Lung (tissue), 12 donors: Measurements from ENCODE around the gene MITF. TPM values are rescaled to one million over a fixed set of nuclear protein-coding genes. Genes with fewer than 3 reads are reported as not detected.

Source experiments
- ATAC-seq: fragments of 200-7000 bp; cut with Tn5 transposase; one replicate; pipeline ENCODE4 v1.9.1; 2020; ENCODE audit warnings: moderate number of reproducible peaks; ENCODE audit not compliant: insufficient read depth, low FRiP score
- DNase-seq, 3 donors: peaks; one replicate each; pipeline ENCODE4 v3.0.0-alpha.2; 2013 to 2017
- H3K27ac ChIP-seq, 2 donors: one replicate each; pipeline ENCODE4 v1.5.1; 2013; ENCODE audit warnings: mild to moderate bottlenecking in 2 of 2, moderate library complexity in 2 of 2, control low read depth in 1 of 2, inconsistent platforms in 1 of 2, low read depth in 1 of 2, low read length in 1 of 2
- H3K27me3 ChIP-seq, 3 donors: one replicate each; pipeline ENCODE4 v1.5.1; 2013; ENCODE audit warnings: low read length in 2 of 3; ENCODE audit not compliant: control insufficient read depth in 3 of 3, insufficient read depth in 3 of 3
- H3K36me3 ChIP-seq, 4 donors: one replicate each; pipeline ENCODE4 v1.5.1; 2013; ENCODE audit warnings: low read length in 4 of 4, mild to moderate bottlenecking in 1 of 4, moderate library complexity in 1 of 4; ENCODE audit not compliant: control insufficient read depth in 4 of 4, insufficient read depth in 4 of 4
- H3K4me1 ChIP-seq, 5 donors: one replicate each; pipeline ENCODE4 v1.5.1; 2013; ENCODE audit warnings: low read length in 5 of 5, mild to moderate bottlenecking in 2 of 5, moderate library complexity in 1 of 5; ENCODE audit not compliant: control insufficient read depth in 5 of 5, insufficient read depth in 5 of 5
- H3K4me3 ChIP-seq: one replicate; pipeline ENCODE4 v1.5.1; 2013; ENCODE audit warnings: mild to moderate bottlenecking, control low read depth, moderate library complexity
- H3K9ac ChIP-seq, 2 donors: one replicate each; pipeline ENCODE4 v1.5.1; 2013; ENCODE audit warnings: low read length in 2 of 2, control low read depth in 1 of 2; ENCODE audit not compliant: insufficient read depth in 1 of 2
- H3K9me3 ChIP-seq, 4 donors: one replicate each; pipeline ENCODE4 v1.5.1; 2013; ENCODE audit warnings: low read length in 3 of 4, mild to moderate bottlenecking in 1 of 4, moderate library complexity in 1 of 4; ENCODE audit not compliant: control insufficient read depth in 4 of 4, insufficient read depth in 3 of 4
- CTCF ChIP-seq: IDR thresholded peaks from 2 replicates; pipeline ENCODE4 v1.5.1; 2012; ENCODE audit warnings: mild to moderate bottlenecking; ENCODE audit errors: control extremely low read depth, extremely low read depth
- WGBS, 2 donors: extraction: QIAGEN DNeasy Blood & Tissue Kit; methylation state at CpG; one replicate each; pipeline ENCODE4 v1.1.7; 2013; 5-methylcytosine and 5-hydroxymethylcytosine counted together
- polyA plus RNA-seq, 2 donors: library from polyadenylated mRNA; stranded (reverse); fragments of 200-250 nt; gene quantifications; one replicate each; pipeline ENCODE4 v1.2.1, GENCODE V29; 2013
- total RNA-seq, 2 donors: library from RNA; depleted of rRNA in 1 of 2; stranded (reverse); fragments of >200 nt in 1 of 2; gene quantifications; one replicate each; pipeline ENCODE4 v1.2.1, GENCODE V29; 2014 to 2021
- donor health status: control.
- donor health status: control.
- donor health status: Bipolar disorder and iron deficiency.
- donor health status: healthy.
- donor health status: DM: yes; HTN: yes; CAD: no.

The MITF gene
- total and polyA plus RNA-seq, 4 donors = 5.0 to 28.0 (median 12.0) TPM

GRCh38 chr3:69929019-69929418, 189.8 kb downstream of the MITF start:
- ATAC-seq (no peak), DNase-seq (no peak)
- H3K36me3 ChIP-seq = no peaks in the 10 kb centered on the region
- H3K9me3 ChIP-seq = no peaks in the 10 kb centered on the region
- peaks cover 0 to 13% (median 0%) of the 10 kb centered on the region in 5 donors for H3K4me1 ChIP-seq
- no peaks in the 10 kb centered on the region for H3K27me3 ChIP-seq
- H3K27ac ChIP-seq = no peak overlapping the region
- WGBS, 2 donors = 79 to 85% methylated on average over 4 of the region's 4 CpGs
- H3K9ac ChIP-seq = no peak overlapping the region
- no peak for TF ChIP-seq CTCF
- no peak overlapping the region for H3K4me3 ChIP-seq

- DNase-seq = peak in 2 of 3 donors; percentile 25 to 34
- 55 to 75% methylated on average over 2 of the region's 2 CpGs for WGBS, 2 donors
- H3K27ac ChIP-seq = no peak overlapping the region
Measured at GRCh38 chr3:69930564-69930963, 191.3 kb downstream of the MITF start.

GRCh38 chr3:69932087-69932486, 192.8 kb downstream of the MITF start:
- H3K27ac ChIP-seq = no peak overlapping the region
- H3K9ac ChIP-seq = no peak overlapping the region
- no peaks in the 10 kb centered on the region for H3K27me3 ChIP-seq
- no peaks in the 10 kb centered on the region for H3K9me3 ChIP-seq
- 95 to 97% methylated on average over 2 of the region's 2 CpGs for WGBS, 2 donors
- ATAC-seq = no peak
- no peak for DNase-seq
- H3K4me1 ChIP-seq = peaks cover 0 to 7% (median 0%) of the 10 kb centered on the region in 5 donors
- TF ChIP-seq CTCF = no peak
- no peaks in the 10 kb centered on the region for H3K36me3 ChIP-seq
- no peak overlapping the region for H3K4me3 ChIP-seq

More at GRCh38 chr3:69930564-69930963, 191.3 kb downstream of the MITF start:
- Histone ChIP-seq H3K4me3 (no peak overlapping the region), H3K4me1 (peaks cover 0 to 13% (median 0%) of the 10 kb centered on the region in 5 donors), H3K36me3 (no peaks in the 10 kb centered on the region), H3K27me3 (no peaks in the 10 kb centered on the region), H3K9me3 (no peaks in the 10 kb centered on the region), H3K9ac (no peak overlapping the region)
- no peak for TF ChIP-seq CTCF
- no peak for ATAC-seq

- DNase-seq = peak in 2 of 3 donors; percentile 15 to 48
- TF ChIP-seq CTCF = no peak
- no peak for ATAC-seq
- H3K36me3 ChIP-seq = no peaks in the 10 kb centered on the region
- 54 to 75% methylated on average over 3 of the region's 3 CpGs for WGBS, 2 donors
- H3K27ac ChIP-seq = no peak overlapping the region
- H3K27me3 ChIP-seq = no peaks in the 10 kb centered on the region
- peaks cover 0 to 6% (median 0%) of the 10 kb centered on the region in 5 donors for H3K4me1 ChIP-seq
- no peak overlapping the region for H3K9ac ChIP-seq
- no peak overlapping the region for H3K4me3 ChIP-seq
- H3K9me3 ChIP-seq = no peaks in the 10 kb centered on the region
Measured at GRCh38 chr3:69932501-69932900, 193.2 kb downstream of the MITF start.
